Breast epithelium (tissue), 3 donors: Measurements from ENCODE around the gene FDPS.

ENCODE experiments used
- POLR2AphosphoS5 ChIP-seq, 3 donors: sonication (generic); formaldehyde crosslinking; IDR thresholded peaks; one replicate each; pipeline ENCODE4 v1.6.1; 2017; ENCODE audit warnings: antibody characterized with exemption in 3 of 3
- TF ChIP-seq, protein P1 (sequence below), 3 donors: fragments of 450-650 bp; IDR thresholded peaks; one replicate each; pipeline ENCODE4 v1.5.1; 2016 to 2017; ENCODE audit warnings: antibody characterized with exemption in 3 of 3, mild to moderate bottlenecking in 3 of 3, moderate library complexity in 3 of 3

GRCh38 chr1:155272466-155273342 lies 36.0 kb upstream of the FDPS start:
- TF ChIP-seq, protein P1, sequence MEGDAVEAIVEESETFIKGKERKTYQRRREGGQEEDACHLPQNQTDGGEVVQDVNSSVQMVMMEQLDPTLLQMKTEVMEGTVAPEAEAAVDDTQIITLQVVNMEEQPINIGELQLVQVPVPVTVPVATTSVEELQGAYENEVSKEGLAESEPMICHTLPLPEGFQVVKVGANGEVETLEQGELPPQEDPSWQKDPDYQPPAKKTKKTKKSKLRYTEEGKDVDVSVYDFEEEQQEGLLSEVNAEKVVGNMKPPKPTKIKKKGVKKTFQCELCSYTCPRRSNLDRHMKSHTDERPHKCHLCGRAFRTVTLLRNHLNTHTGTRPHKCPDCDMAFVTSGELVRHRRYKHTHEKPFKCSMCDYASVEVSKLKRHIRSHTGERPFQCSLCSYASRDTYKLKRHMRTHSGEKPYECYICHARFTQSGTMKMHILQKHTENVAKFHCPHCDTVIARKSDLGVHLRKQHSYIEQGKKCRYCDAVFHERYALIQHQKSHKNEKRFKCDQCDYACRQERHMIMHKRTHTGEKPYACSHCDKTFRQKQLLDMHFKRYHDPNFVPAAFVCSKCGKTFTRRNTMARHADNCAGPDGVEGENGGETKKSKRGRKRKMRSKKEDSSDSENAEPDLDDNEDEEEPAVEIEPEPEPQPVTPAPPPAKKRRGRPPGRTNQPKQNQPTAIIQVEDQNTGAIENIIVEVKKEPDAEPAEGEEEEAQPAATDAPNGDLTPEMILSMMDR (IDR thresholded peaks at IDR 0.05): no peak
- TF ChIP-seq POLR2AphosphoS5 (IDR thresholded peaks at IDR 0.05): no peak
